GM04503 (cell line): Measurements from ENCODE around the gene ALG14.
"Not testable (repeated sequence)": the region's sequence is repeated elsewhere in the genome, so short reads cannot be mapped to it uniquely, and the experiment has no call there.

Experiments
- DNase-seq: peaks from one replicate; pipeline ENCODE4 v3.0.0-alpha.2; 2012; ENCODE audit warnings: low read depth

The ALG14 gene

GRCh38 chr1:95086949-95087533 is 14.3 kb upstream of the ALG14 start:
- DNase-seq, result peak; percentile 83

GRCh38 chr1:95085376-95085775 is 12.6 kb upstream of the ALG14 start:
- no peak for DNase-seq

GRCh38 chr1:95084317-95085176 is 11.8 kb upstream of the ALG14 start:
- DNase-seq, result no peak

- no peak for DNase-seq
Observed at GRCh38 chr1:95080879-95081278, 8.1 kb upstream of the ALG14 start.

GRCh38 chr1:95080446-95080845 is 7.7 kb upstream of the ALG14 start:
- no peak for DNase-seq

GRCh38 chr1:95076034-95076433 is 3.3 kb upstream of the ALG14 start:
- no peak for DNase-seq

- no peak for DNase-seq
Observed at GRCh38 chr1:95073446-95073845, 695 bp upstream of the ALG14 start.

GRCh38 chr1:95072117-95072516 is 634 bp downstream of the ALG14 start:
- no peak for DNase-seq

GRCh38 chr1:95071539-95071938 is 1.2 kb downstream of the ALG14 start:
- DNase-seq, result no peak

- DNase-seq, result no peak
Observed at GRCh38 chr1:95069710-95070093, 3.0 kb downstream of the ALG14 start.

- no peak for DNase-seq
Observed at GRCh38 chr1:95068956-95069709, 3.6 kb downstream of the ALG14 start.

GRCh38 chr1:95067568-95067967 is 5.2 kb downstream of the ALG14 start:
- no peak for DNase-seq

- DNase-seq, result no peak
Observed at GRCh38 chr1:95067062-95067461, 5.7 kb downstream of the ALG14 start.

GRCh38 chr1:95061445-95062006 is 11.2 kb downstream of the ALG14 start:
- no peak for DNase-seq

- no peak for DNase-seq
Observed at GRCh38 chr1:95058974-95059373, 13.8 kb downstream of the ALG14 start.

- no peak for DNase-seq
Observed at GRCh38 chr1:95057351-95057750, 15.4 kb downstream of the ALG14 start.

- DNase-seq, result no peak
Observed at GRCh38 chr1:95049935-95050334, 22.8 kb downstream of the ALG14 start.

GRCh38 chr1:95048317-95048716 is 24.4 kb downstream of the ALG14 start:
- DNase-seq, result no peak

GRCh38 chr1:95047624-95048023 is 25.1 kb downstream of the ALG14 start:
- DNase-seq, result not testable (repeated sequence)

- DNase-seq, result no peak
Observed at GRCh38 chr1:95046359-95046758, 26.4 kb downstream of the ALG14 start.

- no peak for DNase-seq
Observed at GRCh38 chr1:95043141-95043980, 29.4 kb downstream of the ALG14 start.

GRCh38 chr1:95042286-95042685 is 30.5 kb downstream of the ALG14 start:
- DNase-seq, result no peak
